Transverse colon (tissue), 4 donors: ENCODE measurements around the gene MAN2C1. TPM values are rescaled to one million over a fixed set of nuclear protein-coding genes. Genes with fewer than 3 reads are reported as not detected.

Experiments
- DNase-seq: peaks from one replicate; pipeline ENCODE4 v3.0.0-alpha.2; 2019
- H3K27ac ChIP-seq, 4 donors: fragments of 200-600 bp; sonication (generic); 2 replicates each; pipeline ENCODE4 v1.5.1; 2016 to 2018; ENCODE audit warnings: inconsistent platforms in 4 of 4
- H3K27me3 ChIP-seq: fragments of 200-600 bp; sonication (generic); 2 replicates; pipeline ENCODE4 v1.5.1; 2017; ENCODE audit warnings: inconsistent platforms
- H3K36me3 ChIP-seq, 4 donors: fragments of 200-600 bp; sonication (generic); 2 replicates each; pipeline ENCODE4 v1.5.1; 2017 to 2019; ENCODE audit warnings: inconsistent platforms in 4 of 4
- H3K4me1 ChIP-seq, 4 donors: fragments of 200-600 bp; sonication (generic); 2 replicates each; pipeline ENCODE4 v1.5.1; 2017 to 2020; ENCODE audit warnings: inconsistent platforms in 4 of 4
- H3K4me3 ChIP-seq, 4 donors: fragments of 200-600 bp; sonication (generic); 1 replicate in 1 of 4; 2 replicates in 3 of 4; pipeline versions ENCODE4 v1.5.1 to v1.6.1; 2017 to 2019; ENCODE audit warnings: inconsistent platforms in 4 of 4
- H3K9me3 ChIP-seq, 2 donors: fragments of 200-600 bp; sonication (generic); 2 replicates each; pipeline ENCODE4 v1.5.1; 2017 to 2019; ENCODE audit warnings: inconsistent platforms in 2 of 2
- EP300 ChIP-seq: sonication (generic); formaldehyde crosslinking; IDR thresholded peaks from one replicate; pipeline ENCODE4 v1.6.1; 2017; ENCODE audit warnings: antibody characterized with exemption, low read depth
- POLR2A ChIP-seq: fragments of 450-650 bp; IDR thresholded peaks from one replicate; pipeline ENCODE4 v1.6.1; 2016; ENCODE audit warnings: antibody characterized with exemption, mild to moderate bottlenecking, moderate library complexity
- POLR2AphosphoS5 ChIP-seq, 3 donors: sonication (generic); formaldehyde crosslinking; IDR thresholded peaks; one replicate each; pipeline ENCODE4 v1.6.1; 2016; ENCODE audit warnings: antibody characterized with exemption in 3 of 3
- WGBS, 2 donors: methylation state at CpG; one replicate each; pipeline ENCODE4 v1.1.5; 2018; ENCODE audit warnings: low coverage in 1 of 2; 5-methylcytosine and 5-hydroxymethylcytosine counted together
- in situ Hi-C, 4 donors: fragments of 200-750 bp; cut with MboI; loops; one replicate each; pipeline versions ENCODE4 v1.15.0 to v1.15.1; 2017; ENCODE audit warnings: low sequenced_read_pairs in 3 of 4, low pct_ligation_motif_present in 1 of 4, low pct_unique_long_range_greater_than_20kb in 1 of 4
- intact Hi-C: fragments of 100-400 bp; cut with DNase I; formaldehyde crosslinking; loops from one replicate; pipeline ENCODE4 v1.15.1; 2023; ENCODE audit warnings: low total_unique reads
- total RNA-seq, 4 donors: library from RNA; depleted of rRNA; stranded (reverse); fragments of >200 nt; gene quantifications; one replicate each; pipeline ENCODE4 v1.1.0, GENCODE V29; 2016
- TF ChIP-seq, protein P1 (sequence below), 5 experiments: fragments of 200-600 bp in 3 of 5; fragments of 450-650 bp in 2 of 5; sonication (generic) in 3 of 5; IDR thresholded peaks; 1 replicate in 2 of 5; 2 replicates in 3 of 5; pipeline ENCODE4 v1.5.1; 2016 to 2017; ENCODE audit warnings: antibody characterized with exemption in 5 of 5, inconsistent platforms in 3 of 5, mild to moderate bottlenecking in 2 of 5, moderate library complexity in 1 of 5

MAN2C1 gene
- total RNA-seq, 4 donors from 2014 or later, result 215 to 559 (median 411) TPM

DNA sequence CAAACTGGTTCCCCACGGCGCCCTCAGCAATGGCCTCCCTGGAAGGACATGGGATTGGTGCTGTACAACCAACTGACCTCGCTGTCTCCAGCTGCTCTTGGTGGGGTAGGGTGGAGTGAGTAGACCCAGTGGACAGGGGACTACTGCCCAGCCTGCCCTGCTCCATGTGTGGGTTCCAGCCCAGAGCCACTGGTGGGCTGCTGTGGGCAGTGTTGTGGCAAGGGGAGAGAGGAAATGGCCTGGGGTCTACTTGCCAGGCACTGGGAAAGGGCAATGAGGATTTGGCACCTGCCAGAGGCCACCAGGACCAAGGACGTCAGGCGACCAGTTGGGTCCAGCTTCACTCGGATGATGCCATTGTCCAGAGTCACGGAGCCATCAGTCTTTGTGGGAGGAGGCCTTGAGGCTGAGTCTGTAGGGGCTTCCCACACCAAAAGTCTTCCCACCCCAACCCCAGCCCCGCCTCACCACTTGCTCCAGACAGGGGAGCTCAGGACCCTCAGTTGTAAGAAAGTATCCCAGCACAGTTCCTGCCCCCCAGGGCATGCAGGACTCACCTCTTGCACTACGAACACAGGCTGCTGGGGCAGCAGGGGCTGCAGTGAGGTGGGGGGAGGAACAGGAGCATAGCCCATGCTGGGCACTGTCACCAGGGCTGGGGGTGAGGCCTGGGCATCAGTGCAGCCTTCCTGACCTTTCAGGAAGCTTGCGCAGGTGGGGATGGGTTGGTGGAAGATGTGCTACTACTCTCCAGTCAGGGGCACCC, 9.5 kb downstream of the MAN2C1 start:
- no peak for TF ChIP-seq POLR2AphosphoS5 (IDR thresholded peaks at IDR 0.05)
- TF ChIP-seq POLR2A, result no peak
- TF ChIP-seq, protein P1, sequence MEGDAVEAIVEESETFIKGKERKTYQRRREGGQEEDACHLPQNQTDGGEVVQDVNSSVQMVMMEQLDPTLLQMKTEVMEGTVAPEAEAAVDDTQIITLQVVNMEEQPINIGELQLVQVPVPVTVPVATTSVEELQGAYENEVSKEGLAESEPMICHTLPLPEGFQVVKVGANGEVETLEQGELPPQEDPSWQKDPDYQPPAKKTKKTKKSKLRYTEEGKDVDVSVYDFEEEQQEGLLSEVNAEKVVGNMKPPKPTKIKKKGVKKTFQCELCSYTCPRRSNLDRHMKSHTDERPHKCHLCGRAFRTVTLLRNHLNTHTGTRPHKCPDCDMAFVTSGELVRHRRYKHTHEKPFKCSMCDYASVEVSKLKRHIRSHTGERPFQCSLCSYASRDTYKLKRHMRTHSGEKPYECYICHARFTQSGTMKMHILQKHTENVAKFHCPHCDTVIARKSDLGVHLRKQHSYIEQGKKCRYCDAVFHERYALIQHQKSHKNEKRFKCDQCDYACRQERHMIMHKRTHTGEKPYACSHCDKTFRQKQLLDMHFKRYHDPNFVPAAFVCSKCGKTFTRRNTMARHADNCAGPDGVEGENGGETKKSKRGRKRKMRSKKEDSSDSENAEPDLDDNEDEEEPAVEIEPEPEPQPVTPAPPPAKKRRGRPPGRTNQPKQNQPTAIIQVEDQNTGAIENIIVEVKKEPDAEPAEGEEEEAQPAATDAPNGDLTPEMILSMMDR (IDR thresholded peaks at IDR 0.05), result no peak
- no peak for TF ChIP-seq EP300
- no peaks in the 10 kb centered on the region for H3K27me3 ChIP-seq
- peaks cover 0 to 7% (median 0%) of the 10 kb centered on the region in 4 donors for H3K36me3 ChIP-seq
- no peaks in the 10 kb centered on the region for H3K9me3 ChIP-seq
- H3K4me1 ChIP-seq, result no peaks in the 10 kb centered on the region
- in situ Hi-C loops, result loop anchor here in 3 of 4 donors (25.0 kb wide), 1 partner anchor 278 kb away; the partner anchor contains the start of genes IMP3 (in 3 of the 3), SNUPN (in 3 of the 3) and SNX33 (in 3 of the 3)
- no peak overlapping the region for H3K4me3 ChIP-seq
- 96% methylated on average over 10 of the region's 10 CpGs; no CpG with 5 or more reads in 1 of the 2 donors for WGBS, 2 donors
- intact Hi-C loops, result no loop called here
- H3K27ac ChIP-seq, result no peak overlapping the region
- no peak for DNase-seq

DNA sequence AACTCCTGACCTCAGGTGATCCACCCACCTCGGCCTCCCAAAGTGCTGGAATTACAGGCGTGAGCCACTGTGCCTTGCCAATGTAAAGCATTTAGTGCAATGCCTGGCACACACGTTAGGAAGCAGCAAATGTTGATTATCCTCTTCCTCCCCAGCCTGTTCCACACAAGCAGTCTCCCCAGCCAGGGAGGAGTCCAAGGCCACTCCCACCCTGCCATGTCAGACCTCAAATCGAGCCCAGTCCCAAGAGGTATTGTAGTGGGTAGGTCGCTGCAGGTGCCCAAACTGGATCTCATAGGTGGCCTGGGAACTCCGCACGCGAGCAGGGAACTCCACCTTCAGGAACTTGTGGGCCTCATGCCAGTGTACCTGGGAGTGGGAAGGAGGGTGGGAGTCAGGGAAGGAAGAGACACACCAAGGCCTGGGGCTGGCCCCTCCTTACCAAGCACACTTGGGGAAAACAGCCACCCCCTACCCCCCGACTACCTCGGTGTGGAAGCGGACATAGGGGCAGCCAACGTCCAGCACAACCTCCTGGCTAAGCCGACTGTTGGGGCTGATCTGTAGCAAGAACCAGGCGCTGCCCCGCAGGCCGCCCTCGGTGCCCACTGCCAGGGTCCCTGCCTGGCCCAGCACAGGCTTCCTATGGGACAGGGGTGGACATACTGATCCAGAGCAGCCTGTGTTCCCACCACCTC, 10.3 kb downstream of the MAN2C1 start:
- no peak for DNase-seq
- Histone ChIP-seq H3K27me3 (no peaks in the 10 kb centered on the region), H3K27ac (no peak overlapping the region), H3K4me3 (no peak overlapping the region), H3K36me3 (peaks cover 0 to 7% (median 0%) of the 10 kb centered on the region in 4 donors), H3K4me1 (no peaks in the 10 kb centered on the region), H3K9me3 (no peaks in the 10 kb centered on the region)
- intact Hi-C loops, result no loop called here
- in situ Hi-C loops, result loop anchor here in 3 of 4 donors (25.0 kb wide), 1 partner anchor 279 kb away; the partner anchor contains the start of genes IMP3 (in 3 of the 3), SNUPN (in 3 of the 3) and SNX33 (in 3 of the 3)
- TF ChIP-seq, protein P1 (IDR thresholded peaks at IDR 0.05), result no peak
- TF ChIP-seq POLR2AphosphoS5 (IDR thresholded peaks at IDR 0.05) (no peak), EP300 (no peak), POLR2A (no peak)
- WGBS, 2 donors, result 92% methylated on average over 14 of the region's 17 CpGs; no CpG with 5 or more reads in 1 of the 2 donors

DNA sequence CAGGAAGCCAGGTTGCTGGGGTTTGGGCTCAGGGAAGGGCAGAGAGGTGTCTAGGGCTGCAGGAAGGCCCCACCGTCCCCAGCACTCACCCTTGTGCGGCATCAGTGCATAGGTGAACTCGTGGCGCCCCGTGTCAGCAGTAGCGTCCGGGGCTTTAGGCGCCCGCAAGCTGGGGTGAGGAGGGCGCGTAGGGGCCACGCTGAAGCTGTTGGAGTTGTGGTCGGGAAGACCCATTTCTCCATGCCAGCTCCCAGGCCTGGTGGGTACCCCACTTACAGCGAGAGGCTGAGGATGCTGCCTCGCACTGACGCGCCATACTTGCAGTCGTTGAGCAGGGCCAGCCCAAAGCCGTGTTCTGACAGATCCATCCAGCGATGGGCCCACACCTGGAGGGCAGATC, 11.9 kb downstream of the MAN2C1 start:
- no peak overlapping the region for H3K4me3 ChIP-seq
- H3K4me1 ChIP-seq, result no peaks in the 10 kb centered on the region
- peaks cover 0 to 7% (median 0%) of the 10 kb centered on the region in 4 donors for H3K36me3 ChIP-seq
- WGBS, 2 donors, result 97% methylated on average over 20 of the region's 20 CpGs; no CpG with 5 or more reads in 1 of the 2 donors
- no peak for DNase-seq
- no peaks in the 10 kb centered on the region for H3K27me3 ChIP-seq
- TF ChIP-seq, protein P1 (IDR thresholded peaks at IDR 0.05), result no peak
- TF ChIP-seq POLR2AphosphoS5 (IDR thresholded peaks at IDR 0.05), result no peak
- no peak for TF ChIP-seq POLR2A
- TF ChIP-seq EP300, result no peak
- no peaks in the 10 kb centered on the region for H3K9me3 ChIP-seq
- in situ Hi-C loops (loop anchor here in 3 of 4 donors (25.0 kb wide), 1 partner anchor 281 kb away; the partner anchor contains the start of genes IMP3 (in 3 of the 3), SNUPN (in 3 of the 3) and SNX33 (in 3 of the 3)), intact Hi-C loops (no loop called here)
- no peak overlapping the region for H3K27ac ChIP-seq

- 84% methylated on average over 28 of the region's 28 CpGs; no CpG with 5 or more reads in 1 of the 2 donors for WGBS, 2 donors
- Histone ChIP-seq H3K4me3 (no peak overlapping the region), H3K4me1 (no peaks in the 10 kb centered on the region), H3K36me3 (peaks cover 0 to 3% (median 0%) of the 10 kb centered on the region in 4 donors), H3K27ac (no peak overlapping the region), H3K9me3 (no peaks in the 10 kb centered on the region), H3K27me3 (no peaks in the 10 kb centered on the region)
- no peak for TF ChIP-seq EP300
- TF ChIP-seq POLR2A, result no peak
- no peak for TF ChIP-seq POLR2AphosphoS5 (IDR thresholded peaks at IDR 0.05)
- TF ChIP-seq, protein P1 (IDR thresholded peaks at IDR 0.05), result no peak
- DNase-seq, result no peak
- intact Hi-C loops, result no loop called here
- in situ Hi-C loops, result loop anchor here in 3 of 4 donors (25.0 kb wide), 1 partner anchor 281 kb away; the partner anchor contains the start of genes IMP3 (in 3 of the 3), SNUPN (in 3 of the 3) and SNX33 (in 3 of the 3)
These were observed 12.4 kb downstream of the MAN2C1 start for GRCh38 chr15:75356006-75356405.
